HS-27A (cell line): Measurements from ENCODE around the gene SCD5.

ENCODE experiments used
- DNase-seq: peaks from one replicate; pipeline ENCODE4 v3.0.0-alpha.2; 2012; ENCODE audit warnings: low read depth, missing footprints

The SCD5 gene

GRCh38 chr4:82726596-82726995 is 72.0 kb downstream of the SCD5 start:
- no peak for DNase-seq

GRCh38 chr4:82721819-82722423 is 76.7 kb downstream of the SCD5 start:
- no peak for DNase-seq

- no peak for DNase-seq
Observed at GRCh38 chr4:82718162-82718940, 80.2 kb downstream of the SCD5 start.

GRCh38 chr4:82715731-82716617 is 82.6 kb downstream of the SCD5 start:
- no peak for DNase-seq

GRCh38 chr4:82713856-82714255 is 84.7 kb downstream of the SCD5 start:
- DNase-seq, result no peak

GRCh38 chr4:82712561-82712960 is 86.0 kb downstream of the SCD5 start:
- DNase-seq, result no peak

GRCh38 chr4:82711158-82711785 is 87.3 kb downstream of the SCD5 start:
- DNase-seq, result no peak

GRCh38 chr4:82710197-82710929 is 88.2 kb downstream of the SCD5 start:
- DNase-seq, result no peak

GRCh38 chr4:82708982-82709381 is 89.6 kb downstream of the SCD5 start:
- no peak for DNase-seq

- DNase-seq, result no peak
Observed at GRCh38 chr4:82706349-82707000, 92.1 kb downstream of the SCD5 start.

- no peak for DNase-seq
Observed at GRCh38 chr4:82705928-82706300, 92.7 kb downstream of the SCD5 start.

GRCh38 chr4:82705169-82705927 is 93.2 kb downstream of the SCD5 start:
- DNase-seq, result no peak

GRCh38 chr4:82704156-82704555 is 94.4 kb downstream of the SCD5 start:
- no peak for DNase-seq

- DNase-seq, result no peak
Observed at GRCh38 chr4:82698412-82698811, 100.2 kb downstream of the SCD5 start.

GRCh38 chr4:82697561-82697960 is 101.0 kb downstream of the SCD5 start:
- DNase-seq, result no peak

- no peak for DNase-seq
Observed at GRCh38 chr4:82696117-82696860, 102.3 kb downstream of the SCD5 start.

GRCh38 chr4:82694892-82695291 is 103.7 kb downstream of the SCD5 start:
- DNase-seq, result no peak

- DNase-seq, result no peak
Observed at GRCh38 chr4:82694046-82694445, 104.5 kb downstream of the SCD5 start.

- DNase-seq, result no peak
Observed at GRCh38 chr4:82692101-82692780, 106.4 kb downstream of the SCD5 start.
